K562 (cell line): ENCODE measurements around the gene HSPB6. TPM values are rescaled to one million over a fixed set of nuclear protein-coding genes. Genes with fewer than 3 reads are reported as not detected.

Source experiments
- CBX5 ChIP-seq: IDR thresholded peaks from 2 replicates; pipeline ENCODE4 v1.6.1; 2014; ENCODE audit warnings: low read depth, borderline replicate concordance
- CTCFL ChIP-seq: IDR thresholded peaks from 2 replicates; pipeline ENCODE4 v1.6.1; 2011; ENCODE audit warnings: borderline replicate concordance, low read depth, mild to moderate bottlenecking, moderate library complexity, low read length; ENCODE audit not compliant: insufficient read depth, poor library complexity, severe bottlenecking
- FIP1L1 ChIP-seq: fragments of 200-400 bp; formaldehyde crosslinking; IDR thresholded peaks from 2 replicates; pipeline ENCODE4 v1.6.1; 2018; ENCODE audit warnings: mild to moderate bottlenecking, low read depth, low read length; ENCODE audit not compliant: poor library complexity, severe bottlenecking
- GTF2E2 ChIP-seq: fragments of 200-800 bp; sonication (Bioruptor generic); IDR thresholded peaks from 2 replicates; pipeline ENCODE4 v1.6.1; 2016; ENCODE audit warnings: missing genetic modification characterization, missing compliant biosample characterization
- MBD2 ChIP-seq: sonication (generic); IDR thresholded peaks from 2 replicates; pipeline ENCODE4 v1.6.1; 2016; ENCODE audit warnings: low read depth, borderline replicate concordance
- MLLT1 ChIP-seq, 2 experiments: fragments of 450-650 bp; IDR thresholded peaks; 2 replicates each; pipeline ENCODE4 v1.6.1; 2016
- MTA2 ChIP-seq: fragments of 450-650 bp; IDR thresholded peaks from 2 replicates; pipeline ENCODE4 v1.6.1; 2016; ENCODE audit warnings: low read depth
- MXD1 ChIP-seq: fragments of 250-450 bp; sonication (Bioruptor Pico); IDR thresholded peaks from 2 replicates; pipeline ENCODE4 v1.8.0; 2021; ENCODE audit warnings: borderline replicate concordance, mild to moderate bottlenecking, moderate library complexity; ENCODE audit not compliant: poor library complexity, severe bottlenecking
- NCOR1 ChIP-seq: fragments of 450-650 bp; IDR thresholded peaks from 2 replicates; pipeline ENCODE4 v1.6.1; 2016; ENCODE audit warnings: mild to moderate bottlenecking, moderate library complexity
- NFIC ChIP-seq: fragments of 450-650 bp; IDR thresholded peaks from 2 replicates; pipeline ENCODE4 v1.6.1; 2017; ENCODE audit warnings: mild to moderate bottlenecking, inconsistent platforms
- POLR2AphosphoS2 ChIP-seq: IDR thresholded peaks from 2 replicates; pipeline ENCODE4 v1.6.1; 2012; ENCODE audit warnings: low read length, improper control_type of control experiment
- PTBP1 ChIP-seq: fragments of 200-400 bp; formaldehyde crosslinking; IDR thresholded peaks from 2 replicates; pipeline ENCODE4 v1.6.1; 2017; ENCODE audit warnings: low read depth, low read length
- RAD21 ChIP-seq, 2 experiments: fragments of 250-450 bp in 1 of 2; fragments of 450-650 bp in 1 of 2; sonication (Bioruptor Pico) in 1 of 2; formaldehyde crosslinking in 1 of 2; IDR thresholded peaks in 1 of 2; conservative IDR thresholded peaks in 1 of 2; 2 replicates each; pipeline versions ENCODE4 v1.4.0 to v1.8.0; 2020 to 2022; ENCODE audit warnings: mild to moderate bottlenecking in 2 of 2, moderate library complexity in 1 of 2
- SAP30 ChIP-seq: fragments of 200-600 bp; sonication (generic); IDR thresholded peaks from 2 replicates; pipeline ENCODE4 v1.6.1; 2012; ENCODE audit warnings: borderline replicate concordance, low read depth, mild to moderate bottlenecking, moderate library complexity, low read length, control low read depth, inconsistent platforms; ENCODE audit not compliant: insufficient read depth, poor library complexity, severe bottlenecking
- SREBF2 ChIP-seq: sonication (generic); formaldehyde crosslinking; IDR thresholded peaks from 2 replicates; pipeline ENCODE4 v1.4.0; 2020; ENCODE audit warnings: mild to moderate bottlenecking, missing genetic modification reagents
- YBX1 ChIP-seq: fragments of 450-650 bp; IDR thresholded peaks from 2 replicates; pipeline ENCODE4 v1.7.1; 2016; ENCODE audit warnings: mild to moderate bottlenecking
- ZBTB17 ChIP-seq: fragments of 450-650 bp; formaldehyde crosslinking; IDR thresholded peaks from 2 replicates; pipeline ENCODE4 v1.4.0; 2020; ENCODE audit warnings: mild to moderate bottlenecking
- ZEB2 ChIP-seq: fragments of 450-650 bp; IDR thresholded peaks from 2 replicates; pipeline ENCODE4 v1.6.1; 2016
- ZFP1 ChIP-seq: fragments of 450-650 bp; formaldehyde crosslinking; IDR thresholded peaks from 2 replicates; pipeline ENCODE4 v1.4.0; 2020; ENCODE audit warnings: mild to moderate bottlenecking, mixed read lengths
- ZNF121 ChIP-seq: sonication (generic); formaldehyde crosslinking; conservative IDR thresholded peaks from 2 replicates; pipeline ENCODE4 v1.8.0; 2022; ENCODE audit warnings: missing genetic modification reagents
- ZNF175 ChIP-seq: fragments of 200-800 bp; sonication (Bioruptor generic); IDR thresholded peaks from 2 replicates; pipeline ENCODE4 v1.6.1; 2016; ENCODE audit warnings: low read depth, mild to moderate bottlenecking, missing genetic modification characterization, missing compliant biosample characterization
- ZNF197 ChIP-seq: fragments of 200-800 bp; sonication (Bioruptor generic); IDR thresholded peaks from 2 replicates; pipeline ENCODE4 v1.6.1; 2016; ENCODE audit warnings: low read depth, missing genetic modification characterization, missing compliant biosample characterization
- ZNF347 ChIP-seq: fragments of 450-650 bp; formaldehyde crosslinking; IDR thresholded peaks from 2 replicates; pipeline ENCODE4 v1.4.0; 2020; ENCODE audit warnings: low read depth, mild to moderate bottlenecking, moderate library complexity
- ZNF436 ChIP-seq: fragments of 250-450, 450-650 bp; sonication (Bioruptor Pico); formaldehyde crosslinking; IDR thresholded peaks from 2 replicates; pipeline ENCODE4 v1.7.0; 2020; ENCODE audit warnings: mild to moderate bottlenecking
- ZNF699 ChIP-seq: fragments of 250-450 bp; sonication (Bioruptor Pico); IDR thresholded peaks from 2 replicates; pipeline ENCODE4 v1.8.0; 2021; ENCODE audit warnings: mild to moderate bottlenecking, moderate library complexity; ENCODE audit not compliant: insufficient replicate concordance
- polyA plus RNA-seq, 8 experiments: library from polyadenylated mRNA; depleted of rRNA in 4 of 8; stranded (reverse) in 5 of 8; unstranded in 3 of 8; fragments of >200 nt; fragmentation: Nextera tagmentation in 2 of 8; fragmentation: Illumina TruSeq in 1 of 8; extraction: Ambion mirVana in 2 of 8; extraction: Trizol in 1 of 8; gene quantifications; 2 replicates each; pipeline versions ENCODE4 v1.2.1 to v1.2.3, GENCODE V29; 2011 to 2014; ENCODE audit warnings: inconsistent platforms in 1 of 8, missing spikeins in 1 of 8
- total RNA-seq, 7 experiments: library from RNA; depleted of rRNA in 6 of 7; stranded (reverse); fragments of >200 nt in 6 of 7; fragmentation: Illumina TruSeq in 2 of 7; extraction: Trizol in 2 of 7; gene quantifications; 2 replicates each; pipeline versions ENCODE4 v1.2.1 to v1.2.3, GENCODE V29; 2011 to 2021; ENCODE audit warnings: low replicate concordance in 1 of 7

HSPB6 gene
- total and polyA plus RNA-seq, 9 of the 15 experiments (the other 6 are each of a cell fraction or from before 2014, with no cell fraction given) = 0.55 TPM; not detected in 8

GRCh38 chr19:35740423-35741202 is 16.2 kb downstream of the HSPB6 start (continued):
- TF ChIP-seq ZNF175 (no peak), MTA2 (no peak), CBX5 (no peak), CTCFL (no peak), ZBTB17 (no peak), NFIC (peak; percentile 73), ZNF699 (CRISPR knock-in tag) (no peak), ZNF347 (CRISPR knock-in tag) (no peak), MXD1 (CRISPR knock-in tag) (no peak), PTBP1 (no peak), ZNF121 (CRISPR knock-in tag) (no peak), RAD21 (CRISPR knock-in tag; conservative IDR thresholded peaks at IDR 0.05 in 1 of 2, IDR thresholded peaks at IDR 0.05 in 1 of 2) (peak in 1 of 2 experiments; percentile 25; a peak in 1 of 4 replicates), ZNF197 (no peak), SAP30 (peak; percentile 79), SREBF2 (CRISPR knock-in tag) (no peak), MLLT1 (IDR thresholded peaks at IDR 0.05) (no peak; a peak in 1 of 4 replicates), FIP1L1 (peak; percentile 43), GTF2E2 (tag) (no peak), MBD2 (no peak), YBX1 (no peak), ZEB2 (no peak), ZFP1 (no peak), ZNF436 (CRISPR knock-in tag) (no peak), NCOR1 (no peak), POLR2AphosphoS2 (no peak)
